Epithelial cell of esophagus (primary cell): ENCODE data around the gene ZXDC.

ENCODE experiments used
- DNase-seq: peaks from one replicate; pipeline ENCODE4 v3.0.0; 2010; ENCODE audit warnings: low read depth
- H3K4me3 ChIP-seq: 2 replicates; pipeline ENCODE4 v1.5.1; 2011; ENCODE audit warnings: mild to moderate bottlenecking, low read length, control low read depth
- CTCF ChIP-seq: IDR thresholded peaks from 2 replicates; pipeline ENCODE4 v1.5.1; 2011; ENCODE audit warnings: low read depth, mild to moderate bottlenecking, low read length, control low read depth, inconsistent platforms; ENCODE audit not compliant: insufficient read depth; ENCODE audit errors: missing control alignments

The ZXDC gene

GRCh38 chr3:126466886-126467610 is 8.6 kb downstream of the ZXDC start:
- DNase-seq: no peak
- H3K4me3 ChIP-seq: no peak overlapping the region
- TF ChIP-seq CTCF: no peak

GRCh38 chr3:126465928-126466544 is 9.7 kb downstream of the ZXDC start:
- H3K4me3 ChIP-seq: no peak overlapping the region
- DNase-seq: no peak

GRCh38 chr3:126464997-126465396 is 10.7 kb downstream of the ZXDC start:
- DNase-seq: no peak
- TF ChIP-seq CTCF: no peak

More at GRCh38 chr3:126465928-126466544, 9.7 kb downstream of the ZXDC start:
- no peak for TF ChIP-seq CTCF

GRCh38 chr3:126464494-126464893 is 11.2 kb downstream of the ZXDC start:
- H3K4me3 ChIP-seq: no peak overlapping the region
- TF ChIP-seq CTCF: no peak
- DNase-seq: no peak

More at GRCh38 chr3:126464997-126465396, 10.7 kb downstream of the ZXDC start:
- no peak overlapping the region for H3K4me3 ChIP-seq

GRCh38 chr3:126464093-126464492 is 11.6 kb downstream of the ZXDC start:
- no peak for TF ChIP-seq CTCF
- no peak for DNase-seq
- H3K4me3 ChIP-seq: no peak overlapping the region

GRCh38 chr3:126463521-126463920 is 12.2 kb downstream of the ZXDC start:
- DNase-seq: no peak
- H3K4me3 ChIP-seq: no peak overlapping the region
- TF ChIP-seq CTCF: no peak
